GM18867 (cell line): ENCODE data around the gene PHETA2.
"Not testable (repeated sequence)": the region's sequence is repeated elsewhere in the genome, so short reads cannot be mapped to it uniquely, and the experiment has no call there.

Experiments
- ATAC-seq: cut with Tn5 transposase; IDR thresholded peaks from one replicate; pipeline ENCODE4 v1.9.1; 2021; ENCODE audit warnings: mild to moderate bottlenecking, moderate library complexity; ENCODE audit not compliant: unreplicated experiment

The PHETA2 gene

DNA sequence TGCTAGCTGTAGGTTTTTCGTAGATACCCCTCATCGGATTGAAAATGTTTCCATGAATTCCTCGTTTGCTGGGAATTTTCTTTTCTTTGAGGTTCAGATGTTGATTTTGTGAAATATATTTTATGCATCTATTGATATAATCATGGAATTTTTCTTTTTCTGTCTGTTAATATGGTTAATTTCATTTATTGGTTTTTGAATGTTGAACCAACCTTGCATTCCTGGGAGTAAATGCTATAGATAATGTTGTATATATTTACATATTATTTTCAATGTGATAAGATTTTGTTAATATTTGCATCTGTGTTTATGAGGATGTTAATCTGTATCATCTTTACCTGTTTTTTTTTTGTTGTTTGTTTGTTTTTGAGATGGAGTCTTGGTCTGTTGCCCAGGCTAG is 27.2 kb downstream of the PHETA2 start:
- ATAC-seq = no peak

DNA sequence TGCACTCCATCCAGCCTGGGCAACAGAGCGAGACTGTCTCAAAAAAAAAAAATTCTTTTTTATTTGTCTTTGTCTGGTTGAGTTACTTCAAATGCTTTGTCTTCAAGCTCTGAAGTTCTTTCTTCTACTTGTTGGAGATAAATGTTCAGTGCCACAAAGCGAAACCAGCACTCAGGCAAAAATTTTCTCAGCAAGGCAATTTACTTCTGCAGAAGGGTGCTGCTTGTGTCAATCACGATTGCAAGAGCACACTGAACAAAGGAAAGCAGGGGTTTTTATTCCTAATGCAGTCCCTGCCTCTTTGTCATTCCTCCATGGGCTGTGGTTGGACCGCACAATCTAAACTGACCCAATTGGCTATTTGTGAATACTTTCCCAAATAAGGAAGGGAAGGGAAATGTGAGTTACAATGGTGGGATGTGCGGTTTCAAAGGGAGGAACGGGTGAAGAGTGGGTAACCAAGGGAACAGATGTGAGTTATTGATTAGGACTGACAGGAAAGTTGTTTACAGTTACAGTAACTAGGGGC is 30.3 kb downstream of the PHETA2 start:
- not testable (repeated sequence) for ATAC-seq

DNA sequence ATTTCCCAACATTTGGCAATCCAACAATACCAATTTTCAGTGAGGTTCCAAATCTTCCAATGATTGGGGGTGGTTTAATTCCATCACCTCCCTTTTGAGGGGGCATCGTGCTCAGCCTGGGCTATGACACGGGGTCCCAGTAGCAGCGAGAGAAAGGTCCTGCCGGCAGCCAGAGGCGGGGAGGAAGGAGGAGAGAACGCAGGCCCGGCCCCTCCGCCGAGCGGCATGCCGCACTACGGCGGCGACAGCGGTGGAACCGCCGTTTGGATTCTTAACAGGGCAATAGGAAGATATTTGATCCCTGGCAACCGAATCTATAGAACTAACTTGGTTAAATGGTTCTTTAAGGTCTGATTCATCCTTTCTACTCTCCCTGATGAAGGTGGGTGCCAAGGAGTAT is 34.8 kb downstream of the PHETA2 start:
- ATAC-seq = no peak

DNA sequence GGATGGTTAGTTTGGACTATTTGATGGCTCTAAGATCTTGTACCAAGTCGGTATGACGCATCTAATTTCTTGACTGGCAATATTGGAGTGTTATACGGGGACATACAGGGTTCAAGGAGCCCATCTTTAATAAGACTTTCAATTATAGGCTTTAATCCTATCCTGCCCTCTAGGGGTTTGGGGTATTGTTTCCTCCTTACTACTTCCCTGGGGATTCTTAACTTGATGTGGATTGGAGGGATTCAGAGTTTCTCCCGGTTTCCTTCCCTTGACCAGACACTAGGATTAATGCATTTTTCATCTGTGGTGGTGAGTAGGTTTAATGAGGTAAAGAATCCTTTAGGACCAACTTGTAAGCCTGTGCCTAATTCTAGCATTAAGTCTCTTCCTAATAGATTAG is 37.8 kb downstream of the PHETA2 start:
- no peak for ATAC-seq

DNA sequence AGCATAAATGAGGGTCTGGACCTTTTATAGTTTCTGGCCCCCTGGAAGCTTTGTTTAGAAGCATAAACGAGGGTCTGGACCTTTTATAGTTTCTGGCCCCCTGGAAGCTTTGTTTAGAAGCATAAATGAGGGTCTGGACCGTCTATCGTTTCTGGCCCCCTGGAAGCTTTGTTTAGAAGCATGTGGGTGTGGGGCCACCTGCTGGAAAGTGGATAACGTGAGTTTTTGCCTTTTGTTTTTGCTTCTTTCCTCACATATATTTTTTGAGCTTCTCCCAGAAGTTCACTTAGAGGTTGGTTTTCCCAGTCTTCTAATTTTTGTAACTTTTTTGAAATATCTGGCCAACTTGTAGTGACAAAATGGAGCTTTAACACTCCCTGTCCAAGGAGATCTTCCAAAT is 38.7 kb downstream of the PHETA2 start:
- ATAC-seq = not testable (repeated sequence)

DNA sequence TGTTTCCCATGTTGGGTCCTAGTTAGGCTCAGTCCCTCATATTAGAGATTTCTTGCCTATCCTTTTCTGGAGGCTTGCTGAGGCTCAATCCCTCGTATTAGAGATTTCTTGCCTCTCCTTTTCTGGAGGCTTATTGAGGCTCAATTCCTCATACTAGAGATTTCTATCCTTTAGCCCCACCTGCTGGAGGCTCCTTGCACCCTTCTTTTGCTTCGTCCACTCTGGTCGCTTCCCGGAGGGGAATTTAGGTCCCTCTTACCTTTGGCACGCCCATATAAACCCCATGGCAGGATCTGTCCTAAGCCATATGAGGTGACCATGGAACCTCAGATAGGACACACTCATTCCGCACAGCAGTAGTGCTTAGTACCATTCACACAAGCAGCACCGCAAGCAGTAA is 40.7 kb downstream of the PHETA2 start:
- no peak for ATAC-seq

DNA sequence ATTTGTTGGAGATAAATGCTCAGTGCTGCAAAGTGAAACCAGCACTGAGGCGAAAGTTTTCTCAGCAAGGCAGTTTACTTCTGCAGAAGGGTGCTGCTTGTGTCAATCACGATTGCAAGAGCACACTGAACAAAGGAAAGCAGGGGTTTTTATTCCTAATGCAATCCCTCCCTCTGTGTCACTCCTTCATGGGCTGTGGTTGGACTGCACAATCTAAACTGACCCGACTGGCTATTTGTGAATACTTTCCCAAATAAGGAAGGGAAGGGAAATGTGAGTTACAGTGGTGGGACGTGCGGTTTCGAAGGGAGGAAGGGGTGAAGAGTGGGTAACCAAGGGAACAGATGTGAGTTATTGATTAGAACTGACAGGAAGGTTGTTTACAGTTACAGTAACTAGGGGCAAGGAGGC is 41.4 kb downstream of the PHETA2 start:
- ATAC-seq = not testable (repeated sequence)

DNA sequence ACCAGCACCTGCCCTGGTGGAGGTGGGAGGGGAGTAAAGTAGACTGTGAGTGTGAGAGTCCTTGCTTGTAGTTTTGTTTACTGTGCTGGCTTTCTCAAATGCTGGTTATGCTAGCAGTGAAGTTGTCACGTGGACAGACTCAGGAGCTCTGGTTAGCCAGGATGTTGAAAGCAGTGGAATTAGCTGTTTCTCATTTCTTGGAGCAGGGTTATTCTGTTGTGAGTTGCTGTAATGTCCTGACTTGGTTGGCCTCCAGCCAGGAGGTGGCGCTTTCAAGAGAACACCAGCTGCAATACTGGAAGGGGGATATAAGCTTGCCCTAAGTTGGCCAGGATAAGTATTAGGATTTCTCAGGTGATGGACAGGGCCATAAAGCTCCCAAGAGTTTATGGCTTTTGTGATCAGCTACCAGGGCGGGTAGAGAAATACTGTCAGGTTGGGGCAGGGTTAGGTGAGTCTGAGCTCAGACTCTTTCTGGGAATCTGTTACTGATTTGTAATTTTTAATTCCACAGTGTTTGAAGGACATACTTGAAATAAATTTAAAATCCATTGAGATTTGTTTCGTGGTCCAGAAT is 42.9 kb downstream of the PHETA2 start:
- ATAC-seq = no peak

DNA sequence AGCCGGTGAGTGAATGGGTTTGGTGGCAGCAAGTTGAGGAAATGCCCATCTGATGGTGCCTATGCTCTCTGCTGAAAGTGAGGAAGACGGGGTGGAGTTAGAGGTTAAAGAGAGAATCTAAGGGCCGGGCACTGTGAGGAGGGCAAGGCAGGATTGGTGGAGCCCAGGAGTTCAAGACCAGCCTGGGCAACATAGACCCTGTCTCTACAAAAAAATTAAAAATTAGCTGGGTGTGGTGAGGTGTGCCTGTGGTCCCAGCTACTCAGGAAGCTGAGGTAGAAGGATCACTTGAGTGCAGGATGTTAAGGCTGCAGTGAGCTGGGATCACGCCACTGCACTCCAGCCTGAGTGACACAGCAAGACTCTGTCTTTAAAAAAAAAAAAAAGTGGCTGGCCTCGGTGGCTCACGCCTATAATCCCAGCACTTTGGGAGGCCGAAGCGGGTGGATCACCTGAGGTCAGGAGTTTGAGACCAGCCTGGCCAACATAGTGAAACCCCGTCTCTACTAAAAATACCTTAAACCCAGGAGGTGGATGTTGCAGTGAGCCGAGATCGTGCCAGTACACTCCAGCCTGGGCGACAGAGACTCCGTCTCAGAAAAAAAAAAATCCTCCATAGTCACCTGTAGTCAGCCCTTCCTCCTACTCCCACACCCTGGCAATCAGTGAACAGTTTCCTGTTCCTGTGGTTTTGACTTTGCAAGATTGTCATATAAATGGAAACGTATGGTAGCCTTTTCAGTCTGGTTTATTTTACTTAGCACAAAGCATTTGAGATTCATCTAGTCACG is 46.4 kb downstream of the PHETA2 start:
- ATAC-seq = not testable (repeated sequence)

DNA sequence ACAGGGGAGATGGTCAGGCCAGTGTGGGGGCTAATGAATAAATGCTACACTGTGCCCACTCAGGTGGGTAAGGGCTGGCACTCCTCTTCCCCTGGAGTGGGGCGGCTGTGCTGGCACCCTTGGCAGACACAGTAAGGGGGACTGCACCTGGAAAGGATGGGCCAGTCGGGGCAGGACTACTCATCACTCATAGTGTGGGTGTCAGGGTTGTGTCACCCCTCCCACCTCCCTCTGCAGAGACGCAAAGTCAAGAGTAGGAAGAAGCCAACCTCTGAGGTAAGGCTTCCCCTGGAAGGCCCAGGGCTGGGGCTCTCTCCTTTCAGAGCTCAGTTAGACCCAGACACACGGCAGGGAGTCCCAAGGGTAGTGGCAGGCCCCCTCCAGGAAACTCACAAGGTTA is 49.5 kb downstream of the PHETA2 start:
- not testable (repeated sequence) for ATAC-seq

DNA sequence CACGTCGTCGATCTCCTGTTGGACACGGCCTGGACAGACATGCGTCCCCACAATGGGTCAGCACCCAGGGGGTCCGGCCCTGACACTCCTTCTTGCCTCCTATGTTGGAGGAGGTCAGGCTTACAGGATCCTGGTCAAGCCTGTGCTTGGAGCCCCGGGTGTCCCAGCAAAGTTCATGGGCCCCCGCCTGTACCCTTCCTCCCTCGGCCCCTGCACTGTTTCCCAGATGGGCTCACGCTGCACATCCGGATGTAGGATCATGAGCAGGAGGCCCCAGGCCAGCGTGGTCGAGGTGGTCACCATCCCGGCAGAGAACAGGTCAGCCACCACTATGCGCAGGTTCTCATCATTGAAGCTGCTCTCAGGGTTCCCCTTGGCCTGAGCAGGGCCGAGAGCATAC is 53.6 kb downstream of the PHETA2 start:
- no peak for ATAC-seq

DNA sequence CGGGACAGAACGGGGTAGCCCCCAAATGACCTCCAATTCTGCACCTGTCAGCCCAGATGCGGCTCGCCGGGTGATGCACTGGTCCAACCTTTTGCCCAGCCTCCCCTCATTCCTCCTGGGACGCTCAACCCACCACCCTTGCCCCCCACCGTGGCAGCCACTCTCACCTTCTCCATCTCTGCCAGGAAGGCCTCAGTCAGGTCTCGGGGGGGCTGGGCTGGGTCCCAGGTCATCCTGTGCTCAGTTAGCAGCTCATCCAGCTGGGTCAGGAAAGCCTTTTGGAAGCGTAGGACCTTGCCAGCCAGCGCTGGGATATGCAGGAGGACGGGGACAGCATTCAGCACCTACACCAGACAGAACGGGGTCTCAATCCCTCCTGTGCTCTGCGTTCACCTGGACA is 54.0 kb downstream of the PHETA2 start:
- not testable (repeated sequence) for ATAC-seq
